Measurements from ENCODE around the gene CDH10. TPM values are rescaled to one million over a fixed set of nuclear protein-coding genes. Genes with fewer than 3 reads are reported as not detected.

Gene CDH10
- polyA plus RNA-seq, 6 donors from 2014 or later, result not detected

DNA sequence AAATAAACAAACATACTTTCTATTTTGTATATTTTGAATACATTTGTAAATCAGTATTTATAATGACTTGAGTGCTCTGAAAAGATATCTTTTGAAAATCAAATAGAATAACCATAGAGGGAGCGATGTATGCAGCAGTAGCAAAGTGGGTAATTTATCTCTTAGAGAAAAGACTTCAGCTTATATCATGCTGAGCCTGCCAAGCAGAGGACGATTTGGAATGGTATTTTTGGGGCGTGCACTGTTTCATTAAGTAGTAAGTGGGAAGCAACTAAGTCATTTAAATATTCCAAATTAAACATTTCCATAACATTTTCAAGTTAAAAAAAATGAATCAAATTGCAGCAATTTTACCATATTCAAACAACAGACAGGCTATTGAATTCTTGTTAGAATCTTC lies 147.6 kb downstream of the CDH10 start:
- Mint-ChIP-seq H3K27me3 (no peaks in the 10 kb centered on the region), H3K4me3 (no peak overlapping the region), H3K27ac (no peak overlapping the region), H3K36me3 (no peaks in the 10 kb centered on the region), H3K9me3 (peaks cover 0 to 2% (median 0%) of the 10 kb centered on the region in 7 donors), H3K4me1 (no peaks in the 10 kb centered on the region)
- DNase-seq, result no peak
- no peak for ATAC-seq (ENCODE audit: low read depth in 2 of 2)

DNA sequence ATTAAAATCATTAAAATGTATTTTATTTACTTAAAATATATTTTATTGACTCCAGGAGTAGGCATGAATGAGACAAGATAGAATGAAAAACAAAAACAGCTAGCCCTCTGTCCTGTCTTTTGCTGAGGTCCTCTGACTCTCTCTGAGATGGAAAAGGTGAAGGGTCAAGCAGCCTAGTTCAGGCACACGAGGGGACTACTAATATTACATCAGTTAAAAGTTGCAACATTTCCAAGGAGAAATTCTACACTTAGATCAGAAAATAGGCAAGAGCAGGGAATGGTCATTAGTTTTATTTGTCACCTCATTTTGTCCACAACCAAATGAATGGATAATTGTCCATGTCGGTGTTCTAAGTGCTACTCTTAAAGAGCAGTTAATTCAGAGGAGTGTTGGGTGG lies 148.5 kb downstream of the CDH10 start:
- no peak for ATAC-seq (ENCODE audit: low read depth in 2 of 2)

DNA sequence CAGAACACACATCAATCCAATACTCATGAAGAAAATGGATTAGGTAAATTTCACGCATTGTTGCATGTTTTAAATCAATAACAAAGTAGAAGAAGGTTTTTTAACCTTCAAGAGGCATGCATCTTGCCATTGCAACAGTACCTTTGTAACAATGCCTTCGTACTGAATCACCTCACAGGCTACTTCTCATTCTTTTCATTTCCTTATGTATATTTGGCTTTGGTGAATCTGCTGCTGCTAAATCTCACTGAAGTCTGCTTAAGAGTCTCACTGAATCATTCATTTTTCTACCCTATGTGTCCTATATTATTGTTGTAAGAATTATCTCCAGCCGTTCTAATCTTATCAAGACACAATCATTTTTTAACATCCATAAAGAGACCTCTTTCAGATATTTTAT lies 152.5 kb downstream of the CDH10 start:
- Mint-ChIP-seq H3K9me3 (peaks cover 0 to 3% (median 0%) of the 10 kb centered on the region in 7 donors), H3K36me3 (no peaks in the 10 kb centered on the region), H3K27ac (no peak overlapping the region), H3K4me3 (no peak overlapping the region), H3K4me1 (no peaks in the 10 kb centered on the region), H3K27me3 (no peaks in the 10 kb centered on the region)
- DNase-seq (no peak), ATAC-seq (ENCODE audit: low read depth in 2 of 2) (no peak)

More for the DNA sequence above, 148.5 kb downstream of the CDH10 start:
- no peaks in the 10 kb centered on the region for H3K4me1 Mint-ChIP-seq
- peaks cover 0 to 2% (median 0%) of the 10 kb centered on the region in 7 donors for H3K9me3 Mint-ChIP-seq
- no peaks in the 10 kb centered on the region for H3K36me3 Mint-ChIP-seq
- H3K27me3 Mint-ChIP-seq, result no peaks in the 10 kb centered on the region
- no peak overlapping the region for H3K4me3 Mint-ChIP-seq
- no peak for DNase-seq
- no peak overlapping the region for H3K27ac Mint-ChIP-seq

DNA sequence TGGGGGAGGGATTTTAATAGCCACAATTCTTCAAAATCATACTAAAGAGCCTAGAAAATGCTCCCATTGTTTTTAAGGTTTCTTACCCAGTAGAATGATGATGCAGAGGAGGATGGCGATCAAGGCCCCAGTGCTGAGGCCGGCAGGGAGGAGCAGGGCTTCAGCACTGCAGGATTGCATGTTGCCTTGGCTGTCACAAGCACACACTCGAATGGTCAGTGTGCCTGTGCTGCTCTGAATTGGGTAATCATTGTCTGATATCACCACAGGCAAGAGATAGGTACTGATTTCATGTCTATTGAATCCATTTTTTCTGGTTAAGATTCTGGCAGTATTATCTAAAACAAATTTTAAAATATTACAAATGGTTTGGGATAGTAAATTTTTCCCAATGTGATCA lies 153.3 kb downstream of the CDH10 start:
- no peak for ATAC-seq (ENCODE audit: low read depth in 2 of 2)
- Mint-ChIP-seq H3K27me3 (no peaks in the 10 kb centered on the region), H3K4me1 (no peaks in the 10 kb centered on the region), H3K36me3 (no peaks in the 10 kb centered on the region), H3K27ac (no peak overlapping the region), H3K9me3 (peaks cover 0 to 3% (median 0%) of the 10 kb centered on the region in 7 donors), H3K4me3 (no peak overlapping the region)
- DNase-seq, result no peak

DNA sequence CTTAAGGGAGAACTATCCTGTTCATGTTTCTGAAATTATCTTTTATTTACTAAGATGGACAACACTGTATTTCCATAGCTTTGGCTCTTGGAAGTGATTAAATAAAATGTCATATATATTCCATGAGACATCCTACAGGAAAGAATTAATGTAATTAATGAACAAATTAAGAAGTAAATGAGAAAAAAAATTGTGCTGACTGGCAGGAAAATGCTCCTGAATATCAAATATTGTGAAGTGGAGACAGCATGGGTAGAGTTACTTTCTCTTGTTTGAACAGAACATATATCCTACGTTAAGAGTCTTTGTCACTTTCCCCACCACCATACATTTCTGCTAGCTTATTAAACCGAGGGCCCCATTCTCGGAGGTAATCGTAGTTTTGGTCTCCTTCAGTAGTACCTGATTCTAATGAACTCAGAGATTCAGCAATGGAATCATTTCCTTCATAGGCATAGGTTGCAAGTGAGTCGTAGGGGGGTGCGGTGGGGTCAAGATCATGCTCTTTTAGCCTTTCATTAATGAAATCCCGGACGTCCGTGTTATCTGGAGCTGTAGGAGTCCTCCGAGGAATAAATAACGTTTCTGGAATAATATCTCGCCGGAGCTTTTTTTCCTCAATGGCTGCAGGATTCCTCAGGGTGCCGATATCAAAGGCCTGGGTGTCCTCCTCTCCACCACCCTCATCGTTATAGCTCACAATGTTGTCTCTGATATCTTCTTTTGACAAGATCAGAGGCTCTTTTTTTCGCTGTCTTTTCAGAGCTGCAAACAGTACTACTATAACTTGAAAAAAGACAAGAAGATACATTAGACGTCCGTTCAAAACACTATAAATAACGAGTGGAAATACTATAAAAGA lies 157.2 kb downstream of the CDH10 start:
- Mint-ChIP-seq H3K27ac (no peak overlapping the region), H3K4me3 (no peak overlapping the region), H3K27me3 (no peaks in the 10 kb centered on the region), H3K9me3 (peaks cover 0 to 3% (median 0%) of the 10 kb centered on the region in 7 donors), H3K36me3 (no peaks in the 10 kb centered on the region), H3K4me1 (no peaks in the 10 kb centered on the region)
- DNase-seq (no peak), ATAC-seq (ENCODE audit: low read depth in 2 of 2) (no peak)

DNA sequence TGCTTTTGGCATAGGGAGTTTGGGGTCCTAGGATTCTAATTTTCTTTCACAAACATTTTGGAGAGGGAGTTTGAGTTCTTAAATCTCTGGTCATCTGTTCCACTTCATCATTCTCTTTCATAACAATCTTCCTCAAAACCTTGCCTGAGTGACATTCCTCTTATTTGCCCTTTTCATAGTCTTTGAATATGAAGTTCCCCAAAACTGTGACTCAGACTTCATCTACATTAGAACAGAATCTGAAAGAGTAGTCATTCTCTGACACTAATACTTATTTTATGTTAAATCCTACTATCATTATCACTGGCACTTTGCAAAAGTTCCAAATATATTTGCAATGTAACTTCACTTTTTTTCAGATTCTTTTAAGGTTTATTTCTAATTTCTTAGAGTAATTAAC lies 163.8 kb downstream of the CDH10 start:
- Mint-ChIP-seq H3K27ac (no peak overlapping the region), H3K9me3 (peaks cover 0 to 6% (median 0%) of the 10 kb centered on the region in 7 donors), H3K4me1 (no peaks in the 10 kb centered on the region), H3K4me3 (no peak overlapping the region), H3K27me3 (no peaks in the 10 kb centered on the region), H3K36me3 (no peaks in the 10 kb centered on the region)
- no peak for DNase-seq
- ATAC-seq (ENCODE audit: low read depth in 2 of 2), result no peak

DNA sequence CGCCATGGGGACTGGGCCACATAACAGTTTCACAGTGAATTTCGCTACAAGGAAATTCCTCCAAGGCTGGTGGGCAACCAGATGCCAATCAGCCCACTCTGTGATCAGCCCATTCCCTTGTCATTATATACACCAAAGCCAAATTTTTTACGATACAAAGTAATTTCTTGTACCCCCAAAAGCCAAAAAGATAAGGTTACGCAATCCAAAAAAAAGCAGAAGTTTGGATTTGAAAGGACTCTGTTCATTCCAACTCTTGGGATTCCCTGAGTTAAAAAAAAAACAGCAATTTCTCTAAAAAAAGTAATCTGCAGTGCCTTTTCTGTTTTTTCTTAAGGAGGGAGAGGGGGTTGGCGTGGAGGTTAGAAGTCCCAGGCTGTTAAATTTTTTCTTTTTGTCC lies 166.8 kb downstream of the CDH10 start:
- no peak for ATAC-seq (ENCODE audit: low read depth in 2 of 2)
- Mint-ChIP-seq H3K4me3 (no peak overlapping the region), H3K4me1 (no peaks in the 10 kb centered on the region), H3K36me3 (no peaks in the 10 kb centered on the region), H3K9me3 (peaks cover 0 to 8% (median 6%) of the 10 kb centered on the region in 7 donors), H3K27me3 (no peaks in the 10 kb centered on the region), H3K27ac (no peak overlapping the region)
- no peak for DNase-seq

DNA sequence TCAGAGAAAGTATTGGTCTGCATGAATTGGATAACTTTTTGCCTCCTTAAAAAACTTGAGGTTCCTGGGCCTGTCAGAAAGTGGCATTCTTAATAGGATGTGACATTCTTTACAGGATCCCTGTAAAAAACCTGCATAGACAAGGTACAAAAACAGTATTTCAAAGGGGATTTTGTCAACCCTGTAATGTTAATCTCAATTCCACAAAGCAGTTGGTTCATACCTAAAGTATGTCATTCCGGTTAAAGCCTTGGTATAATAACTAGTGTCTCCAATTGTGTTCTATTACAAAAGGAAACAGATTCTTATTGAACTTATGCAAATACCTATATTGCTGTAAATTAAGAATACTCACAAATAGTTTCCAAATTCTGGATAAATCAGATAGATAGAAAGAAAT lies 169.7 kb downstream of the CDH10 start:
- no peak overlapping the region for H3K27ac Mint-ChIP-seq
- H3K9me3 Mint-ChIP-seq, result peaks cover 0 to 8% (median 6%) of the 10 kb centered on the region in 7 donors
- DNase-seq (no peak), ATAC-seq (ENCODE audit: low read depth in 2 of 2) (no peak)
- H3K4me3 Mint-ChIP-seq, result no peak overlapping the region
- H3K36me3 Mint-ChIP-seq, result no peaks in the 10 kb centered on the region
- no peaks in the 10 kb centered on the region for H3K4me1 Mint-ChIP-seq
- no peaks in the 10 kb centered on the region for H3K27me3 Mint-ChIP-seq

DNA sequence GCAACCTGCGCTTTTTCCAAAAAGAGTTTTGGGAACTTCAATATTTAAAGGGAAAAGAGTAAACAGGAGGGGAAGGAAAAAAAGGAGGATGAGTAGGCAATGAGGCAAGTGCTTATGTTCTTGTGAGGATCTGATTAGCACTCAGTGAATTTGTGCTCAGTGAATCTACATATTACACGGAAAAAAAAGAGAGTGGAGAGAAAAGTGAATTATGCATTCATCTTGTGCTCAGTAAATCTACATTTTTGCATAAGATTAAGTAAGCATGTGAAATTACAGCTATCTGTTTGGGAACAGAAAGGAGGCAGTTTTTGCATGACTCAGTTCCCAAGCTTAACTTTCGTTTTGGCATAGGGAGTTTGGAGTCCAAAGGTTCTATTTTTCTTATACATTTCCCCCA lies 170.1 kb downstream of the CDH10 start:
- H3K9me3 Mint-ChIP-seq, result peaks cover 0 to 8% (median 6%) of the 10 kb centered on the region in 7 donors
- no peaks in the 10 kb centered on the region for H3K36me3 Mint-ChIP-seq
- H3K4me3 Mint-ChIP-seq, result no peak overlapping the region
- H3K27me3 Mint-ChIP-seq, result no peaks in the 10 kb centered on the region
- ATAC-seq (ENCODE audit: low read depth in 2 of 2) (no peak), DNase-seq (no peak)
- H3K4me1 Mint-ChIP-seq, result no peaks in the 10 kb centered on the region
- H3K27ac Mint-ChIP-seq, result no peak overlapping the region

DNA sequence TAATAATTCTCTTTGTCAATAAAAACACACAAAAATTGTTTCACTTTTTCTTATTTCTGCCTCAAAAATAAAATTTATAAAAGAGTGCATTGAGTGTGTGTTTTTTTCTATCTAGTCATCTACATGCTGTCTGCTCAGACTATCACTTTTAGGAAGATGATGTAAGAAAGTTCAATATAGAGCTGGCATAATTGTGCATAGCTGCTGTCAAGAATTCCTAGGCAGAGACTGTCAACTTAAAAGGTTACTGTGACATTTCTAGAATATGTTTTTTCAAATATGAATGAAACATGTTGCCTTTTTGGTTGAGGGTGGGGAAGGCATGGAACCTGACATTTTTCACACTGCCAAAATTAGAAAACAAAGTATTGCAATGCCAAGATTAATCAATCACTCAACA lies 172.3 kb downstream of the CDH10 start:
- Mint-ChIP-seq H3K4me3 (no peak overlapping the region), H3K27me3 (no peaks in the 10 kb centered on the region), H3K36me3 (no peaks in the 10 kb centered on the region), H3K4me1 (no peaks in the 10 kb centered on the region), H3K27ac (no peak overlapping the region), H3K9me3 (peaks cover 0 to 8% (median 2%) of the 10 kb centered on the region in 7 donors)
- DNase-seq, result no peak
- ATAC-seq (ENCODE audit: low read depth in 2 of 2), result no peak

DNA sequence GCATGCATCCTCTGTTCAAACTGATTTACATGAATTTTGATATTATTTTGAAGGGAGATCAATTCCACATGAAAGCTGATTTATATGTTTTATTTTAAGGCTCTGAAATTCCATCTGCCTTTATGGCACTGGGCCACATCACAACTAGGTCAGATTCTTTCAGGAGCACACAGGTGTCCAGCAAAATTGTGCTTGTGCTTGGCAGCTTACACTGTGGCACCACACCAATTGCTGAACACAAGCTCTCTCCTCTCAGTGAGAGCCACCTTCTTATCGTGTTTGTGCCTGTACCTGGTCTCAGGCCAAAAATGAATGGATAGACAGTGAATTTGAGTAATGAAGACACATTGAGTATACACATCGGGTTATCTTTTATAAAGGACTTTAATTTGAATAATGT lies 200.4 kb downstream of the CDH10 start:
- ATAC-seq (ENCODE audit: low read depth in 2 of 2) (no peak), DNase-seq (no peak)
- Mint-ChIP-seq H3K4me1 (no peaks in the 10 kb centered on the region), H3K27ac (no peak overlapping the region), H3K36me3 (no peaks in the 10 kb centered on the region), H3K27me3 (no peaks in the 10 kb centered on the region), H3K9me3 (peaks cover 0 to 8% (median 3%) of the 10 kb centered on the region in 7 donors), H3K4me3 (no peak overlapping the region)

DNA sequence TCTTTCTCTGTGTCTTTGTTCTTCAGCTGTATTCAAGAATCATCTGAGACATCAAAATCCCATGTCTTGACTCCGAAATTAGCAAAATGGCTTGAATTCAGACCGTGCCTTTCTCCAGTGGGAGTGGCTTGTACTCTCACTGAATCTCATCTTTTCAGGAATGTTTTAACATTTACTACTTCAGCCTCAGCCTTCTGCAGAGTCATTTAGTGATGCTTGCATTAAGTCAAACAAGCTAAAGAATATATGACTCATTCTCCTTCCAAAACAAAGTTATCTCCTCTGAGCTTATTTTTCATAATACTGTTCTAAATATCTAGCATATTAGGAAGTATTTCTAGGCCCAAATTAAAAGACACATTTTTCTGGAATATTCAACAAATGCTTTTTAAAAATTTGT lies 205.3 kb downstream of the CDH10 start:
- no peaks in the 10 kb centered on the region for H3K27me3 Mint-ChIP-seq
- H3K27ac Mint-ChIP-seq, result no peak overlapping the region
- DNase-seq, result no peak
- no peak for ATAC-seq (ENCODE audit: low read depth in 2 of 2)
- no peaks in the 10 kb centered on the region for H3K4me1 Mint-ChIP-seq
- peaks cover 0 to 6% (median 3%) of the 10 kb centered on the region in 7 donors for H3K9me3 Mint-ChIP-seq
- H3K4me3 Mint-ChIP-seq, result no peak overlapping the region
- H3K36me3 Mint-ChIP-seq, result no peaks in the 10 kb centered on the region
